Stimulated activated CD8-positive, alpha-beta memory T cell treated with anti-CD3 and anti-CD28 coated beads, Interleukin-4, amount 100 ng/mL, for 4 hours (primary cell): ENCODE results near the gene SFXN5.

ENCODE experiments used
- DNase-seq, 2 donors: peaks; one replicate each; pipeline ENCODE4 v3.0.0-alpha.2; 2020; ENCODE audit warnings: low read depth in 2 of 2, low spot score in 1 of 2

The SFXN5 gene

DNA sequence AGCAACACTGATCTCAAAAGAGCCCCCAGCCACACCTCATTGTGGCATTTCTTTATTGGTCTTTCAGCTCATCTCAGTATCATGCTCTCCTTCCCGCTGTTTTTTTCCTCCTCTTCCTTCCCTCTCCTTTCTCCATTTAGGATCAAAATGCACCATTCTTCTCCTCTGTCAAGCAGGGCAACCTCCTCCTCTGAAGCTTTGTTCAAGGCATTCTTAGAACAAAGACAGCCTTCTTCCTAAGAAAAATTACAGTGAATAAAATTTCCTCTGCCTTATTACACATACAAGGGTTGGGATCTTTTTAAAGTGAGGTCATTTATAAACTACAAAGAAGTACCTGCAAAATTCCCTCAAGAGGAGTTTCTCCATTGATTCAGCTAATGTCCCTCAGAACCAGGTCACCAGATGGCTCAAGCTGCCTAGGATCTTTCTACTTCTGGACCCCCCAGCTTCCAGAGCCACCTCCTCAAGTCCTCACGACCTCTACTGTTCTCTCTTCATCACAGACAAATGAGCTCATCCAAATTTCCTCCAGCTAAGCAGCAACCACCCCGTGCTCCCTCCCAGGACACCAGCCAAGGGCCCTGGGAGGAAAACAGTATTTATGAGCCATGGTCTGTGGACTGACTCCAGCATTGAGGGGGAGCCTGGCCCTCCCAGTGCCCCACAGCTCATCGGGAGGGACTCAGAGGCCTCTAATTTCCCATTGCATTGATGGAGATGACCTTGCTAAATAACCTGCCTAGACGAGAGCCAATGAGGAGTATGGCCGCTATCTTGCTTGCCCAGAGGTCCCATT is 18.0 kb downstream of the SFXN5 start:
- no peak for DNase-seq

GRCh38 chr2:73050121-73050545 is 21.4 kb downstream of the SFXN5 start:
- DNase-seq = no peak

DNA sequence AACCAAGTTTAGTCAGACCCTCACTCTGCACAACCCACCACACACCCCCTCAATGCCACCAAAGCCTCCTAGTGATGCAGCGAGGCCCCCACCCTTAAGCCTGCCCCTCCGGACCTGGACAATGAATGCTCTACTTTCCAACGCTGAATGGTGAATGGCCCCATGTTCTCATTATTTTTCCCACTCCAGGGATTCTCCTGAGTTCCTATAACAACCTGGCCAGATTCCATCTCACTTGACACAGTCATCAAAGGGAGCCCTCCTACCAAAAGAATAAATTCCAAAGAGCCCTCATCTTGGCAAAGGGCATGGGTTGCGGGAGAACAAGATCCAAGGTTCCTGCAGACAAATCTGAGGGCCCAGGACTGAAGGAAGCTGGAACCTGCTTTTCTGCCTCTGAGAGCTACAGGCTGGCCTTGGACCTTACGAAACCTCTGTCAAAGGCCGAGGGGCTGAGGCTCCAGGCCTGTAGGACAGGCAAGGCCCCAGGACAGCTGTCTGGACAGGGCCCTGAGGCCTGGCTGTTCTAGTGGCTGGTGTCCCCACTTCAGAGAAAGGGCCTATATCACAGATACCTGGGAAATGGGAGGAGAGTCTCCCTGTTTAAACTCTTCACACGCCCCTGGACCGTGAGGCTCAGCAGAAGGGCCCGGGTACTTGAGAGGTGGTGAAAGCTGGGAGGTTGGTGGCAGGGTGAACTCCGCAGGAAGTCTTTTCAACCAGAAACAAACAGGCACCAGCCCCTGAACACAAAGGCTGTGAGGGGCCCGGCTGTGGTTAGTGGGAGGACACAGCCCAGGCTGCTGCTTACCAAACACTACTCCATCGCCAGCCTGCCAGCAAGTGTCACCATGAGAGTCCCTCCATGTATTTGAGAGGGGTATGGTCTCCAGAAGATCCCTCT is 27.3 kb downstream of the SFXN5 start:
- DNase-seq = no peak

DNA sequence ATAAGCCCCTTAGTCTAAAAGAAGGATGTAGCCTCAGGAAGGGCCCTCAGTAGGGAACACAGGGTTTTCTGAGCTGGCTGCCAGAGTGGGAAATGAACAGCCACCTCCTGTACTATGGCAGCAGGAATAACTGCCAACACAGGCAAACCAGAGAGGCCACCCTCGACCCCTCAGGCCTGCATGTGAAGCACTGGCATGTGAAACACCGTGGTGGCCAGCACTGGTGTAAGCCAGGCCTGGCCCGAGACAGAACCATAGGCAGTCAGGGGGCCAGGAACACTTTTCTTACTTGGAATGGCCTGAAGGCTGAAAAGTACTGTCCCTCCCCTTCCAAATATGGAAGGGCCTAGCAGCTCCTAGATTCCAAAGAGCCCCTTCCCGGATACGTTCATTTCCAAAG is 28.2 kb downstream of the SFXN5 start:
- no peak for DNase-seq

GRCh38 chr2:73037947-73038585 is 33.4 kb downstream of the SFXN5 start:
- no peak for DNase-seq

GRCh38 chr2:73036766-73037165 is 34.7 kb downstream of the SFXN5 start:
- DNase-seq = no peak

DNA sequence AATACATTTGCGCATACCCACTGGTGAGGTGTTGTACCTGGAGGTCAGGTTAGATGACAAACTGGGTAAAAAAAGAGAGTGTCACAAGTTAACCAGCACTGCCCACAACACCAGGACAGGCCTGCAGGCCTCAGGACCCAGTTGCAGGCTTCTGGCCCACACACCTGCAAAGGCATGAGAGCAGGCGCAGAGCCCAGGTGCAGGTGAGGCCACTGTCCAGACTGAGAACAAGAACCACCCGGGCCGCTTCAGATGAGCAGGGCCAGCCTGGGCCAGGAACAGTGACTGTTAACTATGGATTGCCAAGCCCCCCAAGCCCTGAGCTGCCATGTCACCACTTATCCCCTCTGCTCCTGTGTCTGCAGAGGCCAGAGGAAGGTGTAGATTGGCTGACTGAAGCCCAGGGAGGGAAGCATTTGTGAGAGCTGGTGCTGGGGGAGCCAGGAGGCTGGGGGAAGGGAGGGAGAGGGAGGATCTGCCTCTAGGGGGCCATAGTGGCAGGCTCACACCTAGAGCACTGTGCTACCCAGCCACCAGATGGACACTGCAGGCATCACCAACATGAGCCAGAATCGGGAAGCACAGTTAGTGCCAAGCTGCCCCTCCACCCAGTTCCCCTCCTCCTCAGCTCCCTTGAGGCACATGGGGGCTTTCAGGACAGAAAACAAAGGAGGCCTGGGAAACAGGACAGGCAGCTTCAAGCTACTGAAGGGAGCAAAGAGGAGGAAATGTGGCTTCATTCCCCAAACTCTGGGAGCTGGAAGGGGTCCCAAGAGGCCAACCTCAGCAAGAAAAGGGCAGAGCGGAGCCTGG is 35.4 kb downstream of the SFXN5 start:
- no peak for DNase-seq

GRCh38 chr2:73034661-73035375 is 36.7 kb downstream of the SFXN5 start:
- DNase-seq = no peak

DNA sequence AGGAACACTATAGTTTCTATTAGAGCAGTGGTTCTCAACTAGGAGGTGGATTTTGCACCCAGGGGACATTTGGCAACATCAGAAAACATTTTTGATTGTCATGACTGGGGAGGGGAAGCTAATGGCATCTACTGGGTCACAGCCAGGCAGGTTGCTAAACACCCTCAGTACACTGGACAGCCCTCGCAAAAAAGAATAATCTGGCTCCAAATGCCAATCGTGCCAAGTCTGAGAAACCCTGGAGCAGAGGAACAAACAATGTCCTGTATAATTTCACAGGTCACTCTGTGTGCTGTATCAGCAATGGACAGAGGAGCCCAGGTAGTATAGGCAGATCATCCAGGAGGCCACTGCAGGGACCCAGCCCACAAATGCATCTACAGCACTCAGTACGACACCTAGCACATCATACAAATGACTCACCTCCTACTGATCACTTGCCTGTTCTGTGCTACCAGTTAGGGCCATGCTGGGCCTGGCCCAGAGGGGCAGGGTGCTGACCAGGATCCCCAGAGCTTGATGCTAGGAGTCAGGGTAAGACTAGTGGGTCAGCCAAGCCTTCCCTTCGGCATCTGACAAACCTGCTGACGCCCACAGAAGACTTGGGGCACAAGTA is 37.6 kb downstream of the SFXN5 start:
- no peak for DNase-seq

- no peak for DNase-seq
These were observed 38.3 kb downstream of the SFXN5 start for GRCh38 chr2:73033142-73033765.

- no peak for DNase-seq
These were observed 38.8 kb downstream of the SFXN5 start for GRCh38 chr2:73032702-73033097.

DNA sequence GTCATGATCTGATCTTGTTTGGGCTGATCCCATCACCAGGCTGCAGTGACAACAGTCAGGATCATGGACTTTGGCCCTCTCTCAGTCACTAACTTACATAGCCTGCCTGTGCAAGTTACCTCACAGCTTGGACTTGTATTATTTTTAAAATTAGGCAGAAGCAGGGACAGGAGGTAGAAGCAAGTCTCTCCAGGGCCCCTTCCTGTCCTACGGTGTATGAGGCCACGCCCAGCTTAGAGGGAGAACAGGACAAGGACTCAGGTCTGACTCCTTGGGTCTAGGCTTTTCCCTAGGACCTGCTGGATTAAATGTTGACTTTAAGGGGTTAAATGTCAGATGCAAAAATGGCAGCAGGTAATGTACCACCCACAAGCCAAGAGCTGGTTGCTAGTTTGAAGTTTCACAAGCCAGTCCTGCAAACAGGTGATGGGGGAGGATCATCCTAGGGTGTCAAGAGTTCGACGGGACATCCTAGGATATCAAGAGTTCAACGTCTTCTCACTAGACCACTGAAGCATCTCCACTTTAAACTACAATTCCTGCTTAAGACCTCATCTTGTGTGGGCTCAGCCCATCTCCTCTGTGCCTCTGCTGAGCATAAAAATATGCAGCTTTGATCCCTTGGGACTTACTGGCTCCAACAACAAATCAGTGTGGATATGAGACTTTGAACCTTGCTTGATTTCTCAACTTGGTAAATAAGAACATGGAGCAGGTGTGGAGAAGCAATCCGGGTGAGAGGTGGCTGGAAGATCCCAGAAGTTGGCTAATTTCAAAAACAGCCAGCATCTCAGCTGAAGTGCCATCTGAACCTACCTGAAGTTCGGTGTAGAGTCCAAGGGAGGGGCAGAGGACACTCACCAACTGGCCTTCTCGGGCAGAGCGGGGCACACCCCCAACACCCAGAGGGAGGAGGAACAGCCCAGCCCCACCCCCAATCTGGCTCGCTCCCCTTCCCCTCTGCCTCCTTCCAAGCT is 39.5 kb downstream of the SFXN5 start:
- no peak for DNase-seq

DNA sequence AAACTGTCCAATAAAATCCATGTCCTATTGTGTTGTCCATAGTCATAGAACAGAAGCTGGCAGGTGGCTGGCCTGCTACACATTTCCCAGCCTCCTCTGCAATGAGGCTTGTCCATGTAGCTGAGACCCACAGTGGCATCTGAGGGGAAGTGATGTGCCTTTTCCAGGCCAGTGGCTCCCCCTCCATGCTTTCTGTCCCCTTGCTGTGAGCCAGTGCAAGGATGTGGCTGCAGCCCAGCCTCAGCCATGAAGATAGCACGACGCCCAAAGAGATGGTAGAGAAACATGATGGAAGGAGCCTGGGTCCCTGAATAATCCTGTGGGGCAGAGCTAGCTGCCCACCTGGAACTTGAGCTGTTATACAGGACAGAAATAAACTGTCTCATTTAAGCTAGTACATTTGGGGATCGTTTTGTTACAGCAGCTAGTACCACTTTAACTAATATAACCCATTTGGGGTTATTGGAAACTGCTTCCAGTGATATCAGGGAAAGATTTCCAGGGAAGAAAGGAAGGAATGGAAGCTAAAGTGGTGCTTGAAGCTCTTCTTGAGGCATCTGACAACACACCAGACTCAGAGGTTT is 40.3 kb downstream of the SFXN5 start:
- no peak for DNase-seq

- no peak for DNase-seq
These were observed 42.7 kb downstream of the SFXN5 start for GRCh38 chr2:73028841-73029240.

DNA sequence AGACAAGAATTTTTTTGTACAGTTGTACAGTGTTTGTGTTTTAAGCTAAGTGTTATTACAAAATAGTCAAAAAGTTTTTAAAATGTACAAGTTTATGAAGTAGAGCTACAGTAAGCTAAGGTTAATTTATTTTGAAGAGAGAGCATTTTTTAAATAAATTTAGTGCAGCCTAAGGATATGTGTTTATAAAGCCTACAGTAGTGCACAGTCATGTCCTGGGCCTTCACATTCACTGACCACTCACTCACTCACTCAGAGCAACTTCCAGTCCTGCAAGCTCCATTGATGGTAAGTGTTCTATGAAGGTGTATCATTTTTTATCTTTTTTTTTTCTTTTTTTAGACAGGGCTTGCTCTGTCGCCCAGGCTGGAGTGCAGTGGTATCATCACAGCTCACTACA is 44.2 kb downstream of the SFXN5 start:
- no peak for DNase-seq

DNA sequence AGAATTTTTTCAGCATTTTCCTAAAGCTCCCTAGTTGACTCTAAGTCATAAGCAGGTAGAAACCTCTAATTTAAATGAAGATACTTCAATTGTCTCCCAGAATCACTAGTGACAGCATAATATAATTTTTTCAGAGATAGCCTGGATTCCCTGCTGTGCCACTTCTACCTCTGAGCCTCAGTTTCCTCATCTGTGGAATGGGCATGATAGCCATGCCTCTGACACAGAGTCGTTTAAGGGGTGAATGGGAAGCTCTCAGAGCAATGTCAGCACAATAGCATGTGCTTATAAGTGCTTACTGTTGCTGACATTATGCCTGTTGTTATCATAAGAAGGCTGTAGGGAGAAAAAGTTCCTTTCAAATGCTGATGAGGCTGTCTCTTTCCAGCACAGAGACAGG is 48.0 kb downstream of the SFXN5 start:
- DNase-seq = no peak

GRCh38 chr2:73022024-73022568 is 49.4 kb downstream of the SFXN5 start:
- DNase-seq = no peak
